ENCODE results near the gene ABHD2. TPM values are rescaled to one million over a fixed set of nuclear protein-coding genes. Genes with fewer than 3 reads are reported as not detected.
A peak's percentile ranks its signal among the peaks of the same experiment; 100 is the strongest.

Gene ABHD2
- total and polyA plus RNA-seq, 9 of the 15 experiments (the other 6 are each of a cell fraction or from before 2014, with no cell fraction given): 16.9 to 99.8 (median 47.5) TPM

DNA sequence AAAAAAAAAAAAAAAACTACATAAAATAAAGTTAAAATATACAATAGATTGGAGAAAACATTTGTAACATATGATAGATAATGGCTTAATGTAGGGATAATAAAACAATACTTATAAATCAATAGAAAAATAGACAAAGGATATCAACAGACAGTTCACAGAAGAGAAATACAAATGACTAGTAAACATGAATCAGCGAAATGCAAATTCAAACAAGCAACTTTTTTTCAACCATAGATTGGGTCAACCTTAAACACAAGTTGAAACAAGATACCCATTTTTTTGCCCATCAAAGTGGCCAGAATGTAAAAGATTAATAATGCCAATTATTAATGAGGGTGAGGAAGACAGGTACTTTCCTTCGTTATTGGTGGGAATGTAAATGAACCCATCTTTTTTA lies 59.9 kb downstream of the ABHD2 start (continued):
- TF ChIP-seq NUFIP1 (IDR thresholded peaks at IDR 0.05; ENCODE audit: partially characterized antibody) (no peak), FOXA1 (IDR thresholded peaks at IDR 0.05; ENCODE audit: borderline replicate concordance) (no peak), CAMTA2 (CRISPR knock-in tag; conservative IDR thresholded peaks at IDR 0.05) (no peak), ZNF316 (IDR thresholded peaks at IDR 0.05) (peak; percentile 93)

DNA sequence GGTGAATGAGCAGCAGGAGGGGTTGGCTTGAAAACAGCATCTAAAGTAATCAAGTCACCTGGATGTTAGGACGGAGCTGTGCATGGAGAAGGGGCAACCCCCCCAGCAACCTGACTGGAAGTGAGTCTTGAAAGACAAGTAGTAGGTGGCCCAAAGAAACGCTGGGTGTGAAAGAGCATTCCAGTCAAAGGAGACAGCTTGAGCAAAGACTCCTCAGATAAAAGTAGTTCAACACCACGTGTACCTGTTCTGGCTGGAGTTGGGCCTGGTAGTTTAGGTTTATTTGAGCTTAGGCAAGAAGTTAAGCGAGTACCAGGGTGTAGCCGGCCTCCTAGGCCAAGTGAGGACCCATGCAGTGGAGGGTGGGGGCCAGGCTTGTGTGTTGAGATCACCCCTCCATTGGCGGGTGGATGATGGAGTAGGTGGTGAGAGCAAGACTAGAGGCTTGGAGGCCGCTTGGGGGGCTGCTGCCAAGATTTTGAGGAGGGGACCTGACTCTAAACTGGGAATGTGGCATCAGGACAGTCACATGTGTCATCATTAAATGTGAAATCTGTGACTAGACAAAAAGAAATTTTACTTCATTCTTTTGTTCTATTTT lies 61.3 kb downstream of the ABHD2 start:
- H3K79me2 ChIP-seq (ENCODE audit: control insufficient read depth, insufficient read depth, low read length): peaks cover 21% of the 10 kb centered on the region; the same call in 2 of the 3 replicates
- intact Hi-C loops (cut with micrococcal nuclease) (no loop called here), in situ Hi-C loops (cut with MboI) (no loop called here)
- peaks cover 52% of the 10 kb centered on the region; the same call in 1 of the 3 replicates for H3K36me3 ChIP-seq (ENCODE audit: control insufficient read depth, insufficient read depth, low read length)
- no peak overlapping the region for H3K9ac ChIP-seq (ENCODE audit: insufficient read depth in 1 of 2, low read depth in 2 of 2, low read length in 2 of 2)
- DNase-seq (ENCODE audit: extremely low read depth in 1 of 4, low spot score in 3 of 4): no peak
- peak overlapping the region; percentile 19; the same call in 1 of the 3 replicates for H3K27ac ChIP-seq (ENCODE audit: extremely low read depth, low read depth, low read length)
- no peak for ATAC-seq
- no peaks in the 10 kb centered on the region for H4K20me1 ChIP-seq (replicated peaks; ENCODE audit: control insufficient read depth, insufficient read depth, low read length)
- WGBS (ENCODE audit: insufficient coverage, low coverage, missing lambda C conversion rate): 73% methylated on average over 7 of the region's 7 CpGs
- FAIRE-seq: no peak
- H3K4me1 ChIP-seq (replicated peaks in 1 of 2; ENCODE audit: control insufficient read depth in 2 of 2, insufficient read depth in 2 of 2, low read length in 2 of 2): no peaks in the 10 kb centered on the region; a peak in 2 of 5 replicates
- ChIA-PET POLR2A (interaction anchor here (0.9 to 1.1 kb wide), 2 partner anchors 19 to 22 kb away, joined by 3 to 5 read pairs; no protein-coding TSS in a partner anchor), CTCF (ENCODE audit: low intra/inter-chr PET ratio) (no interaction called here)
- no peaks in the 10 kb centered on the region for H3K9me3 ChIP-seq (replicated peaks; ENCODE audit: control insufficient read depth, insufficient read depth, low read depth, low read length)
- TF ChIP-seq ZBTB17 (CRISPR knock-in tag; IDR thresholded peaks at IDR 0.05): no peak
- TF ChIP-seq, protein P1, sequence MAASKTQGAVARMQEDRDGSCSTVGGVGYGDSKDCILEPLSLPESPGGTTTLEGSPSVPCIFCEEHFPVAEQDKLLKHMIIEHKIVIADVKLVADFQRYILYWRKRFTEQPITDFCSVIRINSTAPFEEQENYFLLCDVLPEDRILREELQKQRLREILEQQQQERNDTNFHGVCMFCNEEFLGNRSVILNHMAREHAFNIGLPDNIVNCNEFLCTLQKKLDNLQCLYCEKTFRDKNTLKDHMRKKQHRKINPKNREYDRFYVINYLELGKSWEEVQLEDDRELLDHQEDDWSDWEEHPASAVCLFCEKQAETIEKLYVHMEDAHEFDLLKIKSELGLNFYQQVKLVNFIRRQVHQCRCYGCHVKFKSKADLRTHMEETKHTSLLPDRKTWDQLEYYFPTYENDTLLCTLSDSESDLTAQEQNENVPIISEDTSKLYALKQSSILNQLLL (CRISPR knock-in tag; IDR thresholded peaks at IDR 0.05; ENCODE audit: borderline replicate concordance): no peak
- no TSS peak for BruUV-seq (replicated peaks)
- H3K4me3 ChIP-seq: no peak overlapping the region
- no peak overlapping the region for H3K4me2 ChIP-seq (ENCODE audit: insufficient read depth, low read length)
- no peaks in the 10 kb centered on the region for H3K9me1 ChIP-seq (ENCODE audit: control insufficient read depth, insufficient read depth, low read length)
- no peaks in the 10 kb centered on the region for H3K27me3 ChIP-seq (ENCODE audit: control insufficient read depth in 2 of 2, insufficient read depth in 2 of 2, low read length in 2 of 2)
- no peak overlapping the region for H2AFZ ChIP-seq (ENCODE audit: low read depth, low read length)
